HEK293T (cell line): ENCODE results near the gene FST.

Experiments used
- BHLHE40 ChIP-seq: fragments of 450-650 bp; IDR thresholded peaks from 2 replicates; pipeline ENCODE4 v1.6.1; 2016; ENCODE audit warnings: mild to moderate bottlenecking, moderate library complexity, borderline replicate concordance
- CTBP1 ChIP-seq: fragments of 450-650 bp; IDR thresholded peaks from 2 replicates; pipeline ENCODE4 v1.6.1; 2016; ENCODE audit warnings: borderline replicate concordance
- FOXA1 ChIP-seq: fragments of 450-650 bp; IDR thresholded peaks from 2 replicates; pipeline ENCODE4 v1.6.1; 2016; ENCODE audit warnings: mild to moderate bottlenecking
- HDGF ChIP-seq: fragments of 450-650 bp; IDR thresholded peaks from 2 replicates; pipeline ENCODE4 v1.6.1; 2017; ENCODE audit warnings: antibody characterized with exemption, borderline replicate concordance
- PKNOX1 ChIP-seq: fragments of 450-650 bp; IDR thresholded peaks from 2 replicates; pipeline ENCODE4 v1.6.1; 2016
- SP1 ChIP-seq: fragments of 450-650 bp; IDR thresholded peaks from 2 replicates; pipeline ENCODE4 v1.6.1; 2017
- ZNF384 ChIP-seq: fragments of 450-650 bp; IDR thresholded peaks from 2 replicates; pipeline ENCODE4 v1.6.1; 2016

- TF ChIP-seq HDGF (no peak), PKNOX1 (no peak), CTBP1 (no peak), SP1 (no peak), BHLHE40 (no peak), FOXA1 (no peak), ZNF384 (no peak)
Observed at GRCh38 chr5:53448851-53449250, 31.6 kb upstream of the FST start.
